ENCODE results near the gene PRMT1.
A peak's percentile ranks its signal among the peaks of the same experiment; 100 is the strongest.

PRMT1 gene

DNA sequence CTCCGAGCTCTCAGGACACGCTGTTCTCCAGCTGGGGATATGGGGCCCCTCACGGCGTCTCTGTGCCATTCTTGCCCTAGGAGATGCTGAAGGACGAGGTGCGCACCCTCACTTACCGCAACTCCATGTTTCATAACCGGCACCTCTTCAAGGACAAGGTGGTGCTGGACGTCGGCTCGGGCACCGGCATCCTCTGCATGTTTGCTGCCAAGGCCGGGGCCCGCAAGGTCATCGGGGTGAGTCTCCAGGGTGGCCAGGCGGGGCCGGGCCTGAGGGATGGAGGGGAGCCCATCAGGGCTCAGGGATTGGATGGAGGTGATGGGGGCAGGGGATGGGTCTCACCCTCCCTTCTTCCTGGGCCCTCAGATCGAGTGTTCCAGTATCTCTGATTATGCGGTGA, 4.8 kb downstream of the PRMT1 start:
- peaks cover 2 to 40% (median 36%) of the 10 kb centered on the region in 4 donors for H3K4me1 ChIP-seq
- peaks cover 53 to 61% (median 56%) of the 10 kb centered on the region in 3 donors for H3K36me3 ChIP-seq
- no peaks in the 10 kb centered on the region for H3K9me3 ChIP-seq
- H3K27ac ChIP-seq: no peak overlapping the region
- no peaks in the 10 kb centered on the region for H3K27me3 ChIP-seq
- DNase-seq: no peak
- intact Hi-C loops (cut with DNase I; ENCODE audit: low total_unique reads): no loop called here
- no peak overlapping the region for H3K4me3 ChIP-seq
- TF ChIP-seq, protein P1, sequence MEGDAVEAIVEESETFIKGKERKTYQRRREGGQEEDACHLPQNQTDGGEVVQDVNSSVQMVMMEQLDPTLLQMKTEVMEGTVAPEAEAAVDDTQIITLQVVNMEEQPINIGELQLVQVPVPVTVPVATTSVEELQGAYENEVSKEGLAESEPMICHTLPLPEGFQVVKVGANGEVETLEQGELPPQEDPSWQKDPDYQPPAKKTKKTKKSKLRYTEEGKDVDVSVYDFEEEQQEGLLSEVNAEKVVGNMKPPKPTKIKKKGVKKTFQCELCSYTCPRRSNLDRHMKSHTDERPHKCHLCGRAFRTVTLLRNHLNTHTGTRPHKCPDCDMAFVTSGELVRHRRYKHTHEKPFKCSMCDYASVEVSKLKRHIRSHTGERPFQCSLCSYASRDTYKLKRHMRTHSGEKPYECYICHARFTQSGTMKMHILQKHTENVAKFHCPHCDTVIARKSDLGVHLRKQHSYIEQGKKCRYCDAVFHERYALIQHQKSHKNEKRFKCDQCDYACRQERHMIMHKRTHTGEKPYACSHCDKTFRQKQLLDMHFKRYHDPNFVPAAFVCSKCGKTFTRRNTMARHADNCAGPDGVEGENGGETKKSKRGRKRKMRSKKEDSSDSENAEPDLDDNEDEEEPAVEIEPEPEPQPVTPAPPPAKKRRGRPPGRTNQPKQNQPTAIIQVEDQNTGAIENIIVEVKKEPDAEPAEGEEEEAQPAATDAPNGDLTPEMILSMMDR (IDR thresholded peaks at IDR 0.05): no peak

DNA sequence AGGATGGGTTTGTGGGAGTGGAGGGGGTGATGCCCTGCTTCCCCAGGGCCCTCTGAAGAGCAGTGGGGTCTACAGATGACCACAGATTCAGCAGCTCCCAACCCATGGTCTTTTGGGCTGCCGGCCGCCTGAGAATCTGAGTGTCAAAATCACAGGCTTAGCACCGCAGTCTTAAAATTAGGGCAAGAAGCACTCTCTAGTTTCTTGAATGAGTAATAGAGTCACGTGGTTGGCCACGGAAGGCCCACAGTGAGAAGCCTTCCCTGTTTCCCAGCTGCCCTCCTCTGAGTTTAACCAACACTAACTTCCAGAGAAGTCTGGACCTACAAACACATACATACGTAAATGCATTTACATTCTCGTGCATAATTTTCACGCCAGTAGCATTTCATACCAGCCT, 5.2 kb downstream of the PRMT1 start:
- intact Hi-C loops (cut with DNase I; ENCODE audit: low total_unique reads): no loop called here
- no peak for DNase-seq
- H3K27ac ChIP-seq: no peak overlapping the region
- H3K4me3 ChIP-seq: no peak overlapping the region
- peaks cover 0 to 40% (median 36%) of the 10 kb centered on the region in 4 donors for H3K4me1 ChIP-seq
- TF ChIP-seq, protein P1 (IDR thresholded peaks at IDR 0.05): no peak
- H3K9me3 ChIP-seq: no peaks in the 10 kb centered on the region
- H3K27me3 ChIP-seq: no peaks in the 10 kb centered on the region
- peaks cover 53 to 66% (median 60%) of the 10 kb centered on the region in 3 donors for H3K36me3 ChIP-seq

DNA sequence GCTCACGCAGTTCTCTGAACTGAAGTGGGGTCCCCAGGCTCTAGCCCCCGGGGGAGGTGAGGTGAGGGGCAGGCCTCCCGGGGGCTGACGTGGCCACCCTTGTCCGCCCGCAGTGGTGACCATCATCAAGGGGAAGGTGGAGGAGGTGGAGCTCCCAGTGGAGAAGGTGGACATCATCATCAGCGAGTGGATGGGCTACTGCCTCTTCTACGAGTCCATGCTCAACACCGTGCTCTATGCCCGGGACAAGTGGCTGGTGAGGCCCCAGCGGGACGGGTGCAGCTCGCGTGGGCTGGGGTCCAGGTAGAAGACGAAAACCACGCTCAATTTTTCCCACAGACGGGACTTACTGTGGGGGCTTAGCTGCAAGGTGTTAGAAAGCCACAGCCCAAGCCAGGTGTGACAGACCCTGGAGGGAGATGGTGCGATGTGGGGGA, 6.8 kb downstream of the PRMT1 start:
- Histone ChIP-seq H3K4me3 (no peak overlapping the region), H3K27me3 (no peaks in the 10 kb centered on the region), H3K27ac (no peak overlapping the region), H3K4me1 (peaks cover 0 to 26% (median 22%) of the 10 kb centered on the region in 4 donors), H3K9me3 (no peaks in the 10 kb centered on the region), H3K36me3 (peaks cover 53 to 76% (median 70%) of the 10 kb centered on the region in 3 donors)
- intact Hi-C loops (cut with DNase I; ENCODE audit: low total_unique reads): no loop called here
- TF ChIP-seq, protein P1 (IDR thresholded peaks at IDR 0.05): no peak
- DNase-seq: no peak

DNA sequence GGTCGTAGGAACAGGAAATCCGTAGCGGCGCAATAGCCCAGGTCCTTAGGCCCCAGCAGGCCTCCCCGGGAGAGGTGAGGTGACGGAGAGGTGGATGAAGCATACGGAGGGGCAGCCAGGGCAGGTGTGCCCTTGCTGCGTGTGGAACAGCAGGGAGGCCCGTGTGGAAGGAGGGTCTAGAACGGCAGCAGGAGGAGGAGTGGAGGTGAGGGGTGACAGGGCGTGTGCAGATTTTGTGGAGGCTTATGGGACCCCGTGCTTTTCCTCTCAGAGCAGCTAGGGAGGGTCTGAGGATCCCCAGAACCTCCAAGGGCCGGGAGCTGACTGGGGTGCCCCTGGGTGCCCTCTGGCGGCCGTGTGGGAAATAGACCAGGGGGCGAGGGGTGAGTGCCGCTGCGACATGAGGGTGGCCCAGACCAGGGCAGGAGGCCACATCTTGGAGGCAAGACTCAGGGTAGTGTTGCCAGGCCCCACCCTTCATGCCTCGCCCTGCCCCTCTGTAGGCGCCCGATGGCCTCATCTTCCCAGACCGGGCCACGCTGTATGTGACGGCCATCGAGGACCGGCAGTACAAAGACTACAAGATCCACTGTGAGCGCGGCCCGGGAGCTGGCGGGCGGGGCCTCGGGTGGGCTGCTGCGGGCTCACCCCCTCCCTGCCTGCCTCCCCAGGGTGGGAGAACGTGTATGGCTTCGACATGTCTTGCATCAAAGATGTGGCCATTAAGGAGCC, 7.3 kb downstream of the PRMT1 start:
- DNase-seq: no peak
- TF ChIP-seq, protein P1 (IDR thresholded peaks at IDR 0.05): peak in 1 of 2 experiments; percentile 12
- Histone ChIP-seq H3K27me3 (peaks cover 0 to 1% of the 10 kb centered on the region in 2 donors), H3K9me3 (no peaks in the 10 kb centered on the region), H3K4me1 (peaks cover 0 to 24% (median 20%) of the 10 kb centered on the region in 4 donors), H3K4me3 (no peak overlapping the region), H3K36me3 (peaks cover 53 to 76% (median 70%) of the 10 kb centered on the region in 3 donors), H3K27ac (no peak overlapping the region)
- intact Hi-C loops (cut with DNase I; ENCODE audit: low total_unique reads): no loop called here

DNA sequence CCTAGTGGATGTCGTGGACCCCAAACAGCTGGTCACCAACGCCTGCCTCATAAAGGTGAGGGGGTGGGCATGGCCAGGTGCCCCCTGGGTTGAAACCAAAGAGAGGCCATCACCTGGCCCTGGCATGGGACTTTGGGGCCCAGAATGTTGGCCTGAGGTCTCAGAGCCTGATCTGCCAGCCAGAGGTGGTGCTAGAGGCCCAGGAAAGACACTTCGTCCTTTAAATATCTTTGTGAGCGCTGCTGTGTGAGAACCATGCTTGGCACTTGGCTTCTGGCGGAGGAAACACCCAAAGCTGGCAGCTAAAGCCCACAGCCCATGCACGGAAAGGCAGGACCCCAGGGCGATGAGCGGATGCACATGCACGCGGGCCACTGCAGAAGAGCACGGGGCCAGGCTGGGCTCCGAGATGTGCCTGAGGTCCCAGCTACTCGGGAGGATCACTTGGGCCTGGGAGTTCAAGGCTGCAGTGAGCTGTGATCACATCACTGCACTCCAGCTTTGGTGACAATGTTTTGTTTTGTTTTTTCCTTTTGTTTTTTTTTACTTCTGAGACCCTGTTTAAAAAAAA, 8.0 kb downstream of the PRMT1 start:
- no peak overlapping the region for H3K27ac ChIP-seq
- TF ChIP-seq, protein P1 (IDR thresholded peaks at IDR 0.05): no peak

More for the DNA sequence above, 8.0 kb downstream of the PRMT1 start:
- Histone ChIP-seq H3K9me3 (no peaks in the 10 kb centered on the region), H3K27me3 (peaks cover 0 to 3% of the 10 kb centered on the region in 2 donors), H3K4me3 (no peak overlapping the region), H3K4me1 (peaks cover 0 to 24% (median 20%) of the 10 kb centered on the region in 4 donors), H3K36me3 (peaks cover 53 to 76% (median 70%) of the 10 kb centered on the region in 3 donors)
- intact Hi-C loops (cut with DNase I; ENCODE audit: low total_unique reads): no loop called here
- no peak for DNase-seq
